ENCODE results near the gene TACO1. TPM values are rescaled to one million over a fixed set of nuclear protein-coding genes. Genes with fewer than 3 reads are reported as not detected.

The TACO1 gene
- total RNA-seq, 1 experiment from 2014 or later, result 37.4 TPM

- DNase-seq (ENCODE audit: low spot score), result peak; percentile 17
These were observed 1.0 kb downstream of the TACO1 start for GRCh38 chr17:63601439-63602371.

GRCh38 chr17:63609816-63610573 is 9.3 kb downstream of the TACO1 start:
- DNase-seq (ENCODE audit: low spot score), result no peak

GRCh38 chr17:63610854-63611253 is 10.2 kb downstream of the TACO1 start:
- no peak for DNase-seq (ENCODE audit: low spot score)

- DNase-seq (ENCODE audit: low spot score), result no peak
These were observed 10.7 kb downstream of the TACO1 start for GRCh38 chr17:63611354-63611753.

- no peak for DNase-seq (ENCODE audit: low spot score)
These were observed 13.0 kb downstream of the TACO1 start for GRCh38 chr17:63613663-63614062.

GRCh38 chr17:63621229-63621683 is 20.6 kb downstream of the TACO1 start:
- DNase-seq (ENCODE audit: low spot score), result no peak

- DNase-seq (ENCODE audit: low spot score), result peak; percentile 100
These were observed 21.2 kb downstream of the TACO1 start, which contains the start of gene MAP3K3 for GRCh38 chr17:63621684-63622573. Gene MAP3K3 (plus strand): TSS chr17:63622417. CDS start chr17:63622760, 343 bp downstream.

- DNase-seq (ENCODE audit: low spot score), result peak; percentile 27
These were observed 22.1 kb downstream of the TACO1 start for GRCh38 chr17:63622574-63623390.

- DNase-seq (ENCODE audit: low spot score), result no peak
These were observed 23.3 kb downstream of the TACO1 start for GRCh38 chr17:63623786-63624530.

- DNase-seq (ENCODE audit: low spot score), result no peak
These were observed 23.8 kb downstream of the TACO1 start for GRCh38 chr17:63624531-63624880.

- no peak for DNase-seq (ENCODE audit: low spot score)
These were observed 26.0 kb downstream of the TACO1 start for GRCh38 chr17:63626551-63627180.

- DNase-seq (ENCODE audit: low spot score), result no peak
These were observed 28.9 kb downstream of the TACO1 start for GRCh38 chr17:63629627-63630026.

GRCh38 chr17:63631062-63631461 is 30.4 kb downstream of the TACO1 start:
- DNase-seq (ENCODE audit: low spot score), result no peak

GRCh38 chr17:63631626-63632025 is 30.9 kb downstream of the TACO1 start:
- no peak for DNase-seq (ENCODE audit: low spot score)

- DNase-seq (ENCODE audit: low spot score), result no peak
These were observed 33.0 kb downstream of the TACO1 start for GRCh38 chr17:63633742-63634141.

GRCh38 chr17:63634163-63634562 is 33.5 kb downstream of the TACO1 start:
- DNase-seq (ENCODE audit: low spot score), result no peak

GRCh38 chr17:63634816-63635215 is 34.1 kb downstream of the TACO1 start:
- DNase-seq (ENCODE audit: low spot score), result no peak

GRCh38 chr17:63635290-63635689 is 34.6 kb downstream of the TACO1 start:
- no peak for DNase-seq (ENCODE audit: low spot score)

GRCh38 chr17:63635787-63636186 is 35.1 kb downstream of the TACO1 start:
- DNase-seq (ENCODE audit: low spot score), result no peak

GRCh38 chr17:63639125-63639524 is 38.4 kb downstream of the TACO1 start:
- DNase-seq (ENCODE audit: low spot score), result no peak
